ENCODE measurements around the gene TPD52L3.

DNA sequence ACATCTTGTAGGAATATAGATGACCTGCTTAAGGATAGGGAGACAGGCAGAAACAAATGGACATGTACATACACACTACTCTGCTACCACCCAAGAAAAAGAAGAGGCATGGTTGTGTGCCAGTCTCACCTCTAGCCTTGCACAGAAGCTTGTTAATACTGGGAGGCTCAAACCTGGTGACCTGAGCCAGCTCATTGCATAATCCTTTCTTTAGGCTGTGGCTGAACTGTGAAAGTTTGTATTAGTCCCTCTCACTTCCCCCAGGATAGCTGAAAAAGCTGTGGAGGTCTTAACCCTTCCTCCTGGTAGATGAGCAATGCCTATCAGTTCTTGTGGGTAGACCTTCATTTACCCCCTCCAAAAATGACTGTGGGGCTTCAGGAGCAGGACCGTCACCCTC, 28.7 kb downstream of the TPD52L3 start:
- no peak for TF ChIP-seq POLR2A (IDR thresholded peaks at IDR 0.05)
- TF ChIP-seq, protein P1, sequence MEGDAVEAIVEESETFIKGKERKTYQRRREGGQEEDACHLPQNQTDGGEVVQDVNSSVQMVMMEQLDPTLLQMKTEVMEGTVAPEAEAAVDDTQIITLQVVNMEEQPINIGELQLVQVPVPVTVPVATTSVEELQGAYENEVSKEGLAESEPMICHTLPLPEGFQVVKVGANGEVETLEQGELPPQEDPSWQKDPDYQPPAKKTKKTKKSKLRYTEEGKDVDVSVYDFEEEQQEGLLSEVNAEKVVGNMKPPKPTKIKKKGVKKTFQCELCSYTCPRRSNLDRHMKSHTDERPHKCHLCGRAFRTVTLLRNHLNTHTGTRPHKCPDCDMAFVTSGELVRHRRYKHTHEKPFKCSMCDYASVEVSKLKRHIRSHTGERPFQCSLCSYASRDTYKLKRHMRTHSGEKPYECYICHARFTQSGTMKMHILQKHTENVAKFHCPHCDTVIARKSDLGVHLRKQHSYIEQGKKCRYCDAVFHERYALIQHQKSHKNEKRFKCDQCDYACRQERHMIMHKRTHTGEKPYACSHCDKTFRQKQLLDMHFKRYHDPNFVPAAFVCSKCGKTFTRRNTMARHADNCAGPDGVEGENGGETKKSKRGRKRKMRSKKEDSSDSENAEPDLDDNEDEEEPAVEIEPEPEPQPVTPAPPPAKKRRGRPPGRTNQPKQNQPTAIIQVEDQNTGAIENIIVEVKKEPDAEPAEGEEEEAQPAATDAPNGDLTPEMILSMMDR (IDR thresholded peaks at IDR 0.05): no peak

All from tibial nerve (tissue), 3 donors.